ENCODE measurements around the gene PIAS4.

Gene PIAS4

GRCh38 chr19:4023600-4024398, 16.3 kb downstream of the PIAS4 start:
- H3K4me3 ChIP-seq (ENCODE audit: low read depth, low read length): no peak overlapping the region
- no peak for TF ChIP-seq CTCF (IDR thresholded peaks at IDR 0.05; ENCODE audit: insufficient read depth, low read depth, low read length, missing control alignments)
- no peak for DNase-seq (ENCODE audit: low read depth)

- TF ChIP-seq CTCF (IDR thresholded peaks at IDR 0.05; ENCODE audit: insufficient read depth, low read depth, low read length, missing control alignments): no peak
- DNase-seq (ENCODE audit: low read depth): no peak
- H3K4me3 ChIP-seq (ENCODE audit: low read depth, low read length): no peak overlapping the region
Observed at GRCh38 chr19:4025317-4025716, 17.8 kb downstream of the PIAS4 start.

- no peak for TF ChIP-seq CTCF (IDR thresholded peaks at IDR 0.05; ENCODE audit: insufficient read depth, low read depth, low read length, missing control alignments)
- DNase-seq (ENCODE audit: low read depth): no peak
- no peak overlapping the region for H3K4me3 ChIP-seq (ENCODE audit: low read depth, low read length)
Observed at GRCh38 chr19:4027146-4027545, 19.6 kb downstream of the PIAS4 start.

GRCh38 chr19:4028334-4029246, 21.1 kb downstream of the PIAS4 start:
- no peak for DNase-seq (ENCODE audit: low read depth)
- no peak overlapping the region for H3K4me3 ChIP-seq (ENCODE audit: low read depth, low read length)
- no peak for TF ChIP-seq CTCF (IDR thresholded peaks at IDR 0.05; ENCODE audit: insufficient read depth, low read depth, low read length, missing control alignments)

- no peak for DNase-seq (ENCODE audit: low read depth)
- no peak for TF ChIP-seq CTCF (IDR thresholded peaks at IDR 0.05; ENCODE audit: insufficient read depth, low read depth, low read length, missing control alignments)
- H3K4me3 ChIP-seq (ENCODE audit: low read depth, low read length): no peak overlapping the region
Observed at GRCh38 chr19:4029247-4029614, 21.7 kb downstream of the PIAS4 start.

GRCh38 chr19:4030552-4030951, 23.0 kb downstream of the PIAS4 start:
- H3K4me3 ChIP-seq (ENCODE audit: low read depth, low read length): no peak overlapping the region
- DNase-seq (ENCODE audit: low read depth): no peak
- no peak for TF ChIP-seq CTCF (IDR thresholded peaks at IDR 0.05; ENCODE audit: insufficient read depth, low read depth, low read length, missing control alignments)
